ENCODE data around the gene IL4.

IL4 gene

DNA sequence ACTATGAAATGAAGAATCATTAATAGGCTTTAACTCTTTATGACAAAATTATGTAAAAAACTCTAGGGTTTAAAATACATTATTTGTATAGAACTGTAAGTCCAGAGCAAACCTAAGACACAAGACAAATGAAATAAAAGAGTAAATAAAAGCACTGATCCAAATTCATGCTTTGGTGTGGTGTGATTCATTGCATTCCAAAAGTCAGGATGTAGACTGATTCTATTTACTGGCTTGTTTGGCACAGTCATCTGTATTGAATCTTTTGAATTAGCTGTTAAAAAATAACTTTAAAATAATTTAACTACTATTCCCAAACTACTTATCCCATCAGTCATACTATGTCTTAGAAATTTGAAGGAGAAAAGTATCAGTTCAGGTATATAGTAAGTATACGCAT lies 31.1 kb downstream of the IL4 start:
- DNase-seq, result peak; percentile 42

DNA sequence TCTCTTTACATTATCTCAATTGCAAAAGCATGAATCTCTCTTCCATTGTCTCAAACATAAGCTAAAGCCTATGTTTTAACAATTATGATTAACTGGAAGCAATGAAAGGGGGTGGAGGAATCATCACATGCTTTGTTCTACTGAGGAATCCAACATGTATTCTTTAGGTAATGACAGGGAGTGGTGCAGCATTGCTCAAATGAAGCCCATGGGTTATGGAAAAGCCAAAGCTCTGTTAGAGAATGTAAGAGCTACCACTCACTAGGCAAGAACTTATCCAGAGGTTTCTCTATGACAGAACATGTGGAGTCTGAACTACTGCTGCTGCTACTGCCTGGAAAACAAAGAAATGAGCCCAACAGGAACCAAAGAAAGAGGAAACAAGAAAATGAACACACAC lies 34.9 kb downstream of the IL4 start:
- DNase-seq, result no peak

DNA sequence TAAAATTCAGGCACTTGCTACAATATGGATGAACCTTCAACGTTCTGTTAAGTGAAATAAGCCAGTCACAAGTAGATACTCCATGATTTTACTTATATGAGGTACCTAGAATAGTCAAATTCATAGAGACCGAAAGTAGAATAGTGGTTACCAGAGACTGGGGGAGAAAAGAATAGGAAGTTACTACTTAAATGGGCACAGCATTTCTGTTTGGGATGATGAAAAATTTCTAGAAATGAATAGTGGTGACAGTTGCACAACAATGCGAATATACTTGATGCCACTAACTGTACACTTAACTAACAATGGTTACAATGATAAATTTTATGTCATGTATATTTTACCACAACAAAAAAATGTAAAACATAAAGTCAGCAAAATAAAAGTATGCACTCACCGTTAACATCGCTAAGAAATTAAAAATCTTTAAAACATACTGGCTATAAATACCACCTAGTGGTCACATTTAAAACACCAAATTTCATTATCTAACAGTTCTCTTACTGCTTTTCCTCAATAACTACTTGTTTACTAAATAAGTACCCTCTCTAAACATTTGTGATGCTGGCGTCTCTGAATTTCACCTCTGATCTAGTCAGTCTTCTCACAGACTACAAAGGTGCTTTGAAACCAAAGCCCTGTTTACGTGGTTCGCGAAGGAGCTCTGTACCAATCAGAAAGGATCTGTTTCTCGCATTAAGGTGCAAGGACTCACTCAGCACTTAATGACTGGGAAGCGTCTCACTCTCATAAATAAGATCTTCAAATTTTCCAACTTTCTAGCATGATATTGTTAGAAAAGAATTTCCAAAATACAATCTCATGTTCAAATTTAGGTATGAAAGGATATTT lies 40.9 kb downstream of the IL4 start:
- DNase-seq, result peak; percentile 7

DNA sequence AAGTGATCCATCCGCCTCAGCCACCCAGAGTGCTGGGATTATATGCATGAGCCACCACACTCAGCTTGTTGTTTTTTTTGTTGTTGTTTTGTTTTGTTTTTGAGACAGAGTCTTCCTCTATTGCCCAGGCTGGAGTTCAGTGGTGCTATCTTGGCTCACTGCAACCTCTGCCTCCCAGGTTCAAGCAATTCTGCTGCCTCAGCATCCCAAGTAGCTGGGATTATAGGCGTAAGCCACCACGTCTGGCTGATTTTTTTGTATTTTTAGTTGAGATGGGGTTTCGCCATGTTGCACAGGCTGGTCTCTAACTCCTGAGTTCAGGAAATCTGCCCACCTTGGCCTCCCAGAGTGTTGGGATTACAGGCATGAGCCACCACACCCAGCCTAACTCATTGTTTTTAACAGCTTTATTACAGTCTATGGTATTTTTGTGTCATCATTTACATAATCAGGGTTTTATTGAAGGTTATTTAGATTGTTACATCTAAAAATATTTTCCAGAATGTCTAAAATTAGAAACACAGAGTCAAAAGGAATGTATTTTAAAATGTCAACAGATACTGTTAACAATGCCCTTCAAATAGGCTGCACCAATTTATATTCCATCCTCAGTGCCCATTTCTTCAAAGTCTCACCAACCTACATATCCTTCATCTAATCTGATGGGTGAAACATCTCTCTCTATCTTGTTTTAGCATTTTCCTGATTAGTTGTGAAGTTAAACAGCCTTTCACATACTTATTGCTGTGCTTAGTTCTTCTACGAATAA lies 44.9 kb downstream of the IL4 start:
- DNase-seq, result no peak

DNA sequence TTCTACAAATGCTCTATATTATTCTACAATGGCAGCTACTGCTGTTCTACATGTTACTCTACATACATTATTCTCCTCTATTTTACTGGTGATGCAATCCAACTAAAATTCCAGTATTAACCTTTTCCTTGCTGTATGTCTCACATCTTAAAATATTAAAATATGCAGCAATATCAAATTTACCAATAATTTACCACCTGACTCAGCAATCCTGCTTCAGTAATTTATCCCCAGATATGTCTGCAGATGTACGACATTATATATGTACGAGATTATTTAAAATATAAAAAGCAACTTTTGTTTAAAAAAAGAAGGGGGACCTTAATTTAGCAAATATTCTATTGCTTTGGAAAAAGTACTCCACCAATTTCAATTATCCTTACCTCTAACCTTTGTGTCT lies 52.0 kb downstream of the IL4 start:
- no peak for DNase-seq

DNA sequence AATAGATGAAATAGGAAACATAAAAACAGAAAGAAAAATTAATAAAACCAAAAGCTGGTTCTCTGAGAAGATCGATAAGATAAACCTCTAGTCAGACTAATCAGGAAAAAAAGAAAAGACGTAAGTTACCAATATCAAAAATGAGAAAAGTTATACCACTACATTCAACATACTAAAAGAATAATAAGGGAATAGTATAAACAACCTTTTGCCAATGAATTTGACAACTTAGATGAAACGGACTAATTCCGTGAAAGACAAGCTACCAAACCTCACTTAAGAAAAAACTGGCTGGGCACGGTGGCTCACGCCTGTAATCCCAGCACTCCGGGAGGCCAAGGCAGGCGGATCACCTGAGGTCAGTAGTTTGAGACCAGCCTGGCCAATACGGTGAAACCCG lies 56.1 kb downstream of the IL4 start:
- DNase-seq, result no peak

Data from HCEC 1CT (cell line).